ENCODE results near the gene SMO.
"Not testable (repeated sequence)": the region's sequence is repeated elsewhere in the genome, so short reads cannot be mapped to it uniquely, and the experiment has no call there.

Gene SMO

GRCh38 chr7:129238546-129238945 is 50.1 kb downstream of the SMO start:
- H3K4me1 ChIP-seq (ENCODE audit: control insufficient read depth, insufficient read depth, low read length), result no peaks in the 10 kb centered on the region
- no CpG with 5 or more reads among the region's 8 CpGs for WGBS (ENCODE audit: insufficient coverage, insufficient read length)
- H3K27me3 ChIP-seq (ENCODE audit: control insufficient read depth, insufficient read depth, low read length), result no peaks in the 10 kb centered on the region
- H3K9me3 ChIP-seq (ENCODE audit: control insufficient read depth, insufficient read depth, low read length), result no peaks in the 10 kb centered on the region
- H3K4me3 ChIP-seq (ENCODE audit: low read length), result no peak overlapping the region
- DNase-seq (ENCODE audit: low read depth, low spot score), result no peak
- H3K36me3 ChIP-seq (ENCODE audit: control insufficient read depth, insufficient read depth, low read length), result no peaks in the 10 kb centered on the region
- H3K27ac ChIP-seq (ENCODE audit: low read length), result no peak overlapping the region

GRCh38 chr7:129240119-129240820 is 51.8 kb downstream of the SMO start:
- DNase-seq (ENCODE audit: low read depth, low spot score), result no peak
- Histone ChIP-seq H3K36me3 (ENCODE audit: control insufficient read depth, insufficient read depth, low read length) (no peaks in the 10 kb centered on the region), H3K9me3 (ENCODE audit: control insufficient read depth, insufficient read depth, low read length) (no peaks in the 10 kb centered on the region), H3K4me1 (ENCODE audit: control insufficient read depth, insufficient read depth, low read length) (no peaks in the 10 kb centered on the region), H3K27me3 (ENCODE audit: control insufficient read depth, insufficient read depth, low read length) (no peaks in the 10 kb centered on the region), H3K4me3 (ENCODE audit: low read length) (no peak overlapping the region), H3K27ac (ENCODE audit: low read length) (no peak overlapping the region)
- no CpG with 5 or more reads among the region's 10 CpGs for WGBS (ENCODE audit: insufficient coverage, insufficient read length)

- WGBS (ENCODE audit: insufficient coverage, insufficient read length), result no CpG with 5 or more reads among the region's 1 CpG
- no peaks in the 10 kb centered on the region for H3K4me1 ChIP-seq (ENCODE audit: control insufficient read depth, insufficient read depth, low read length)
- no peaks in the 10 kb centered on the region for H3K36me3 ChIP-seq (ENCODE audit: control insufficient read depth, insufficient read depth, low read length)
- no peak overlapping the region for H3K4me3 ChIP-seq (ENCODE audit: low read length)
- no peaks in the 10 kb centered on the region for H3K27me3 ChIP-seq (ENCODE audit: control insufficient read depth, insufficient read depth, low read length)
- no peak for DNase-seq (ENCODE audit: low read depth, low spot score)
- no peaks in the 10 kb centered on the region for H3K9me3 ChIP-seq (ENCODE audit: control insufficient read depth, insufficient read depth, low read length)
- H3K27ac ChIP-seq (ENCODE audit: low read length), result no peak overlapping the region
Measured at GRCh38 chr7:129244220-129244619, 55.8 kb downstream of the SMO start.

- no peaks in the 10 kb centered on the region for H3K4me1 ChIP-seq (ENCODE audit: control insufficient read depth, insufficient read depth, low read length)
- no peak overlapping the region for H3K4me3 ChIP-seq (ENCODE audit: low read length)
- no peak for DNase-seq (ENCODE audit: low read depth, low spot score)
- no CpG with 5 or more reads among the region's 3 CpGs for WGBS (ENCODE audit: insufficient coverage, insufficient read length)
- no peaks in the 10 kb centered on the region for H3K9me3 ChIP-seq (ENCODE audit: control insufficient read depth, insufficient read depth, low read length)
- H3K36me3 ChIP-seq (ENCODE audit: control insufficient read depth, insufficient read depth, low read length), result no peaks in the 10 kb centered on the region
- H3K27me3 ChIP-seq (ENCODE audit: control insufficient read depth, insufficient read depth, low read length), result no peaks in the 10 kb centered on the region
- no peak overlapping the region for H3K27ac ChIP-seq (ENCODE audit: low read length)
Measured at GRCh38 chr7:129245533-129245932, 57.1 kb downstream of the SMO start.

- no peak for DNase-seq (ENCODE audit: low read depth, low spot score)
- Histone ChIP-seq H3K4me1 (ENCODE audit: control insufficient read depth, insufficient read depth, low read length) (no peaks in the 10 kb centered on the region), H3K27ac (ENCODE audit: low read length) (no peak overlapping the region), H3K9me3 (ENCODE audit: control insufficient read depth, insufficient read depth, low read length) (no peaks in the 10 kb centered on the region), H3K36me3 (ENCODE audit: control insufficient read depth, insufficient read depth, low read length) (no peaks in the 10 kb centered on the region), H3K4me3 (ENCODE audit: low read length) (no peak overlapping the region), H3K27me3 (ENCODE audit: control insufficient read depth, insufficient read depth, low read length) (no peaks in the 10 kb centered on the region)
- no CpG with 5 or more reads among the region's 2 CpGs for WGBS (ENCODE audit: insufficient coverage, insufficient read length)
Measured at GRCh38 chr7:129247087-129247486, 58.7 kb downstream of the SMO start.

- Histone ChIP-seq H3K4me1 (ENCODE audit: control insufficient read depth, insufficient read depth, low read length) (no peaks in the 10 kb centered on the region), H3K36me3 (ENCODE audit: control insufficient read depth, insufficient read depth, low read length) (no peaks in the 10 kb centered on the region), H3K27me3 (ENCODE audit: control insufficient read depth, insufficient read depth, low read length) (no peaks in the 10 kb centered on the region), H3K27ac (ENCODE audit: low read length) (no peak overlapping the region), H3K9me3 (ENCODE audit: control insufficient read depth, insufficient read depth, low read length) (no peaks in the 10 kb centered on the region), H3K4me3 (ENCODE audit: low read length) (no peak overlapping the region)
- no peak for DNase-seq (ENCODE audit: low read depth, low spot score)
- WGBS (ENCODE audit: insufficient coverage, insufficient read length), result no CpG with 5 or more reads among the region's 2 CpGs
Measured at GRCh38 chr7:129252128-129252527, 63.7 kb downstream of the SMO start.

GRCh38 chr7:129252603-129253002 is 64.2 kb downstream of the SMO start:
- not testable (repeated sequence) for H3K4me1 ChIP-seq (ENCODE audit: control insufficient read depth, insufficient read depth, low read length); H3K4me3 ChIP-seq (ENCODE audit: low read length); H3K27ac ChIP-seq (ENCODE audit: low read length); H3K36me3 ChIP-seq (ENCODE audit: control insufficient read depth, insufficient read depth, low read length); H3K27me3 ChIP-seq (ENCODE audit: control insufficient read depth, insufficient read depth, low read length); DNase-seq (ENCODE audit: low read depth, low spot score); H3K9me3 ChIP-seq (ENCODE audit: control insufficient read depth, insufficient read depth, low read length)
- no CpG with 5 or more reads among the region's 5 CpGs for WGBS (ENCODE audit: insufficient coverage, insufficient read length)

- no peaks in the 10 kb centered on the region for H3K9me3 ChIP-seq (ENCODE audit: control insufficient read depth, insufficient read depth, low read length)
- no peak overlapping the region for H3K4me3 ChIP-seq (ENCODE audit: low read length)
- H3K27ac ChIP-seq (ENCODE audit: low read length), result no peak overlapping the region
- no peak for DNase-seq (ENCODE audit: low read depth, low spot score)
- H3K27me3 ChIP-seq (ENCODE audit: control insufficient read depth, insufficient read depth, low read length), result no peaks in the 10 kb centered on the region
- H3K36me3 ChIP-seq (ENCODE audit: control insufficient read depth, insufficient read depth, low read length), result no peaks in the 10 kb centered on the region
- no CpG with 5 or more reads among the region's 4 CpGs for WGBS (ENCODE audit: insufficient coverage, insufficient read length)
- H3K4me1 ChIP-seq (ENCODE audit: control insufficient read depth, insufficient read depth, low read length), result peaks cover 1% of the 10 kb centered on the region; the same call in 1 of the 2 replicates
Measured at GRCh38 chr7:129255800-129256199, 67.4 kb downstream of the SMO start.

- Histone ChIP-seq H3K36me3 (ENCODE audit: control insufficient read depth, insufficient read depth, low read length) (no peaks in the 10 kb centered on the region), H3K9me3 (ENCODE audit: control insufficient read depth, insufficient read depth, low read length) (no peaks in the 10 kb centered on the region), H3K4me3 (ENCODE audit: low read length) (no peak overlapping the region), H3K27ac (ENCODE audit: low read length) (no peak overlapping the region), H3K27me3 (ENCODE audit: control insufficient read depth, insufficient read depth, low read length) (no peaks in the 10 kb centered on the region), H3K4me1 (ENCODE audit: control insufficient read depth, insufficient read depth, low read length) (peaks cover 1% of the 10 kb centered on the region; the same call in 1 of the 2 replicates)
- no CpG with 5 or more reads among the region's 2 CpGs for WGBS (ENCODE audit: insufficient coverage, insufficient read length)
- DNase-seq (ENCODE audit: low read depth, low spot score), result no peak
Measured at GRCh38 chr7:129256221-129256620, 67.8 kb downstream of the SMO start.

GRCh38 chr7:129257168-129257567 is 68.7 kb downstream of the SMO start:
- Histone ChIP-seq H3K9me3 (ENCODE audit: control insufficient read depth, insufficient read depth, low read length) (no peaks in the 10 kb centered on the region), H3K4me1 (ENCODE audit: control insufficient read depth, insufficient read depth, low read length) (peaks cover 1% of the 10 kb centered on the region; the same call in 1 of the 2 replicates), H3K27me3 (ENCODE audit: control insufficient read depth, insufficient read depth, low read length) (no peaks in the 10 kb centered on the region), H3K27ac (ENCODE audit: low read length) (no peak overlapping the region), H3K36me3 (ENCODE audit: control insufficient read depth, insufficient read depth, low read length) (no peaks in the 10 kb centered on the region), H3K4me3 (ENCODE audit: low read length) (no peak overlapping the region)
- no peak for DNase-seq (ENCODE audit: low read depth, low spot score)
